GM19023 (cell line): Measurements from ENCODE around the gene SC5D.
A peak's percentile ranks its signal among the peaks of the same experiment; 100 is the strongest.

Source experiments
- ATAC-seq: cut with Tn5 transposase; IDR thresholded peaks from one replicate; pipeline ENCODE4 v1.9.1; 2021; ENCODE audit warnings: mild to moderate bottlenecking, moderate library complexity; ENCODE audit not compliant: unreplicated experiment

Gene SC5D

DNA sequence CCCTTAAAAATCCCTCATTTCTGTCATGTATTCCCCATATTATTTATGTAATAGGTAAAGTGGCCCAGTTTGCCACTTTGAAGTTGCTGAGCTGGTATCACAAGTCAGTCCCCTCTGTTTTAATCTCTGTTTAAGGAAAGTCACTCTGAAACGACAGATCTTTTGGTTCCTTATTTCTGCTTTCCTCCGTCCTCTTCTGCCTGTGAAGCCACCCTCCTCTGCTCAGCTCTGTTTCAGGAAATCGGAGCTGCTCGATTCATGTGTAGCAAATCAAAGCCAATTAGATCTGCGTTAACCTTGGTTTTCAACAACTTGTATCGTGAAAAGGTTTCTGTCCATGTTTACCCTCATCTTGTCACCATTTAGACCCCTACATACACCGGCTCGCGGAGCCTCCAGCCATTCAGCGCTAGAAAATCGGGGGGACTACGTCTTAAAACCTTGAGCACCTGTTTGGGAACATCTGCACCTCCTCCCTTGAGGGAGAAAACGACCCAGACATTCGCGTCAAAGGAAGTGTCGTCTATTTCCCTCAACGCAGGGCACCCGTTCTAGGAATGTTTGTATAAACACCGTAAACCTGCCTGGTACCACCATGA, 576 bp upstream of the SC5D start:
- no peak for ATAC-seq

DNA sequence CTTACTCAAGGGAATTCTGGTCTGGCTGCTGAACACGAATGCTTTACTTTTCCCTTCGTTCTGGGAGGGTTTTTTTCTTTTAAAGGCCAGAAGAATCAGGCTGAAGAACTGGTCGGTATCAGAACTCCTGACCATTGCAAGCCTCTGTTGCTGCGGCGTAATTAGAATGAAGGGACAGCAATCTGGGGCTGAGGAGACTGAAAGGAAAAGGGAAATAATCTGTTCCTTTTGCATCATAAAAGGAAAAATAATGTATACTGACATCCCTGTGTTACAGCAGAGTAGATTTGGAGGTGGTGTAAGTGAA, 670 bp downstream of the SC5D start:
- no peak for ATAC-seq

DNA sequence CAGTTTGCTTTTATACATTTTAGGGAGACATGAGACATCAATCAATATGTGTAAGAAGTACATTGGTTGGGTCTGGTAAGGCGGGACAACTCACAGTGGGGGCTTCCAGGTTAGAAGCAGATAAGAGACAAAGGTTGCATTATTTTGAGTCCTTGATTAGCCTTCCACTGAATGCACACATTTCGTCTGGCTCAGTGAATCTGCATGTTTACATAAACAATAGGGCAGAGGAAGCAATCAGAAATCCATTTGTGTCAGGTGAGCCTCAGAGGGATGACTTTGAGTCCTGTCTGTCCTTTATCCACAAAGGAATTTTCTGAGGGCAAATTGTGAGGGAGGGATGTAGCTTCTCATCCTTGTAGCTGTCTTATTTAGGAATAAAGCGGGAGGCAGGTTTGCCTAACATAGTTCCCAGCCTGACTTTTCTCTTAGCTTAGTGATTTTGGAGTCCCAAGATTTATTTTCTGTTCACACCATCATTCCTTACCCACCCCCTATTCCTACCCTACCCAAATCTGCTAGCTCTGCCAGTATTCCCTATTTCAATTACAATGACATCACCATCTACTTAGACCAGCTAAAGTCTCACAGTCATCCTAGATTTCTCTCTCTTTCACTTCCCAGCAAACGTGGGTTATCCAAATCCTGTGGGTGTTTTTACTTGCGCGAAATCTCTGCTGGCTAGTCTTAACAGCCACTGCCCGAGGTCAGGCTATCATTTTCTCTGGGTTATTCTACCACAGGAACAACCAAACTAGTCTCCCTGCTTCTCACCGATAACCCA, 2.9 kb downstream of the SC5D start:
- ATAC-seq: no peak

DNA sequence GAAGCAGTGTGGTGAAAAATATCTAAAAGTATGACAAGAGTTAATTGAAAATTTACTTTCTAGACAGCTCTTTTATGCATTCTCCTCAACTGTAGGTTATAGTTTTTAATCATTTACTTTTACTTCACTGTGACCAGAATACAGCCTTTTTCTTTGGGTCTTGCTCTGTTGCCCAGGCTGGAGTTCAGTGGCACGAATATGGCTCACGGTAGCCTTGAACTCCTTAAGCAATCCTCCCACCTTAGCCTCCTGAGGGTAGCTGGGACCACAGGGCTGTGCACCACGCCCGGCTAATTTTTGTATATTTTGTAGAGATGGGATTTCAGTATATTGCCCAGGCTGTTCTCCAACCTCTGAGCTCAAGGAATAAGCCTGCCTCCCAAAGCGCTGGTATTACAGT, 5.3 kb downstream of the SC5D start:
- no peak for ATAC-seq

DNA sequence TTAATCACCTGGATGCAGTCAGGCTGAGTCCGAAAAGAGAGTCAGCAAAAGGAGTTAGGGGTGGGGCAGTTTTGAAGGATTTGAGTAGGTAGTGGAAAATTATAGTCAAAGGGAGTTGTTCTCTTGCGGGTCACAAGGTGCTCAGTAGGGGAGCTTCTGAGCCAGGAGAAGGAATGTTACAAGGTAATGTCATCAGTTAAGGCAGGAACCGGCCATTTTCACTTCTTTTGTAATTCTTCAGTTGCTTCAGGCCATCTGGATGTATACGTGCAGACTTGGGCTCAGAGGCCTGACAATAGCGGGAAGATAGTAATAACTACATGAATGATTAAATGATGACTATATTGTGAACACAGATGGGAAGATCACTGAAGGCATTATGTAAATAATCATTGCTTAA, 6.2 kb downstream of the SC5D start:
- ATAC-seq: no peak

DNA sequence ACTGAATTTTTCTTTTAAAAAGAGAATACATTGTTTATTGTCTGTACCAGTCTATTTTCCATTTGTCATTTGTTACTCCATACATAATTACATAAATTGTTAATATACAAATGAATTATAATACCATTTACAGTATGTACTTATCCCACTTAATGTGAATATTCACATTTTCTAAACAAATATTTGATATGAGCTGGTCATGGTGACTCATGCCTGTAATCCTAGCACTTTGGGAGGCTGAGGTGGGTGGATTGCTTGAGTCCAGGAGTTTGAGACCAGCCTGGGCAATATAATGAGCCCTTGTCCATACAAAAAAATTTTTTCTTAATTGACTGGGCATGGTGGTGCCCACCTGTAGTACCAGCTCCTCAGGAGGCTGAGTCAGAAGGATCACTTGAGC, 6.8 kb downstream of the SC5D start:
- ATAC-seq: no peak

DNA sequence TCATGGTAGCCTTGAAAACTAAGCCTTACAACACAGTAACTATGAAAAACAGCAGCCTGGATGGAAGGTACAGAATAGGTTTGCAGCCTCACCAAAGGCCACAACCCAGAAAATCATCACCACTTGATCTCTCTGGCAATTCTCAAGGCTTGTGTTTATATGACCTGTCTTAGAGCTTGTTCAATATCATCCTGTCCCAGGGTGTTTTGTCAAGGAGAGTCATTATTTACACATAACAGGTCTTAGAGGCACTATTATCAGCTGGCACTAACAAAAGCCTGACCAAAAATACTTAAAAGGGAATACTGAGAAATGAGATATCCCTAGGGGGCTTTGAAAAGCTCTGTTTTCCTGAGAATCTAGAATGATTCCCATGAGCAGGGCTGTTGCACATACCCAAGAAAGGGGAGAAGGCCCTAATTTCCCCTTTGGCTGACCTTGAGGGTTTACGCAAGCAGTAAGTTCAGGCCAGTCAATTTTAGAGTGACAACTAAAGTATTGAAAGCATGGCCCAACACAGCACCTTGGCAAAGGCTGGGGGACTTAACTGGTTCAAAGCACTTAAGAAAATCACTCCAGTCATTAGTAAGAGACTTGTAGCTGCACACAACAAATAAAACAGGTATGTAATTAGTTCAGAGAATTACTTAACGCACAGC, 7.9 kb downstream of the SC5D start:
- no peak for ATAC-seq

DNA sequence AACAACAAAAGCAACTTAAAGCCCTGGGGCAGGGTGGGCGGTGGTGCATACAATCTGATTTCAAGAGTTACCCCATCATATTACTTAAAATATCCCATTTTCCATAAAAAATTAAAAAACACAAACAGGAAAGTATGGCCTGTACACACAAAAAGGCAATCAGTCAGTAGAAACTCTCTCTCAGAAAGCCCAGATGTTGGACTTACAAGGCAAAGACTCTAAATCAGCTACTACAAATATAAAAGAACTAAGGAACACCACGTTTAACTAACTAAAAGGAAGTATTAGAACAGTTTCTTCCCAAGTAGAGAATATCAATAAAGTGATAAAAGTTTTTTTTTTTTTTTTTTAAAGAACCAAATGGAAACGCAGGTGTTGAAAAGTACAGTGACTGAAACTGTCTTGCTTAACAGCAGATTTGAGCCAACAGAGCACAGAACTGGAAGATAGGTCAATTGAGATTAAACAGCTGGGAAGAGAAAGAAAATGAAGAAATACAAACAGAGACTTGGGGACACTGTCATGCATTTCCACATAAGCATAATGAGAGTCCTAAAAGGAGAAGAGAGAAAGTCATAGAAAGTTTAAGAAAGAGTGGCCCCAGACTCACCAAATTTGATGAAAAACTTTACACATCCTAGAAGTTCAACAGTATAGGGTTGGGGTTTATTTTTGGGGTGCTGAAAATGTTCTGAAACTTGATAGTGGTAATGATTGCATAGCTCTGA, 8.6 kb downstream of the SC5D start:
- ATAC-seq: no peak

DNA sequence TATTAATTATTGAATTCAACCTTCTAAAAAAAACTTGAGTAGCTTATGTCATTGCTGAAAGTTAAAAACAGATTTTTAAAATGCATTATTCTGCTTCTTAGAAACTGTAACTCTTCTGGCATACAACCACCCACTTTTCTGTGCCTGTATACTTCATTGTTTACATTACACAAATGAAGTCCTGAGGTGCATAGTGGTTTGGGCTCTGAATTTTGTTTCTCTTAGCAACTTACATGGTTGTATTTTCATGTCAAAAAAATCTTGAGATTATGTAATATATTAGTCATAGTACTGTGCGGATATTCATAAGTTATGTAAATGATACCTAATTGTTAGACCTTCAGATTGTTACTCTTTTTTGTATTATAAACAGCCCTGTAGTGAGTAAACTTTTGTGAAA, 12.2 kb downstream of the SC5D start:
- ATAC-seq: no peak

DNA sequence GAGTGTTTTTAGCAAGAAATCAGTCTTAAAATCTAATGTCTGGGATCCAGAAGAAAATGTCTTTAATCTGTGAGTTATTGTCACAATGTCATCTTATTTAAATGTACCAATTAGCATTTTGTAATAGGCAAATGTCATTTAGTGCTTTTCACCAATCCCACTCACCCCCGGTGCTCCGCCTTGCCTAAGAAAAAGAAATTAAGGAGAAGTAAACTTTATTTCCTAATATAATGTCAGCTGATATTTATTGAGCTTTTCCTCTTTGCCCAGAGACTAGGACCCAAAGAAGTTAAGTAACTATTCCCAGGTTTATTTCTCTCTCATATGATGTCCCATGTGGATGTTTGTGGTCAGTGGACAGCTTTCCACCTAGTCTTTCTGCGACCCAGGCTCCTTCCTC, 16.2 kb downstream of the SC5D start:
- ATAC-seq: no peak

DNA sequence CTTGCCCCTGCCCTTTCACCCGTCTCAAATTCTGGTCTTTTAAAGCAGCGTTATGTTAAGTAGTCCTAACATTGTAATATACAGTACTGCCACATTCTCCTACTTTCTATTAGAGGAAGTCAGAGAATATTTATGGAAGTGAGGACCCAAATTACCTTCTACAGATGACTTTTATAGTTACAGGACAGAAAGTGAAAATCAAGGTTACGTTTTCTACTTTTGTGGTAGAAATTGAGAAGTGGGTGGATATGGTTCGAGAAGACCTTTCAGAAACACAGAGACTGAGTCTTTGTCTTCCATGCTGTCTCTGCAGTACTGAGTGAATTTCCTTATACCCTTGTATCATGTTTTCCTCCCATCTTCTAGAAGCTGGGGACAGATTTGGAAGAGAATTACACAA, 17.1 kb downstream of the SC5D start:
- peak; percentile 52 for ATAC-seq

DNA sequence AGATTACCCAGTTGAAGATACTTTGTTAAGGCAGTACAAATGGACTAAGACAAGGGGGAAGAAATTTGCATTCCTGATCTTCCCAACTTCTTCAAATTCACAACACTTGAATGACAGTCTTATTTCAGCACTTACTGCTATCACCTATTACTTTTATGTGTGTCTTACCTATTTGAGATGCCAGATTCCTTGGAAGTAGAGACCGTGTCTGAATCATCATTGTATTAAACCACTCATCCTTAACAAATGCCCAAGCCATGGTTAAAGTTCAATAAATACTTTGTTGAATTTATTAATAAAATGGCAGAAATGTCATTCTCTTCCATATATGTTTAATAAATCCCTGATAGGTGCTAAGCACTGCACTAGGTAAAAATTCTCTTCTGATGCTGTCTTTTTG, 18.3 kb downstream of the SC5D start:
- no peak for ATAC-seq

DNA sequence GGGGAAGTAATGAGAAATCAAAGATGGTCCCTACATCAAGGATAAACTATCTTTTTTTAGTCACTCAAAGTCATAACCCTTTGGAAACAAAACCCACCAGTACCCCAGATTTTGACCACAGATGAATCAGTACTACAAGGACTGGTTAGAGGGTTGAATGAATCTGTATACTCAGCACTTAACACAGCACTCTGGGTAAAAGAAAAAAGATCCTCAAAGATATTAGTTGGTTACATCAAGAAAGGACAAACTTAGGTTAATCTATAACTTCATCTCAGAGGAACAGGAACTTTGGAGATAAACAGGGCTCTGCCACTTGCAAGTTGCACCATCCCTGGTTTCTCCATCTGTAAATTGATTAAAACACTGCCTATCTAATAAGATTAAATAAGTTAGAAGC, 18.8 kb downstream of the SC5D start:
- no peak for ATAC-seq

DNA sequence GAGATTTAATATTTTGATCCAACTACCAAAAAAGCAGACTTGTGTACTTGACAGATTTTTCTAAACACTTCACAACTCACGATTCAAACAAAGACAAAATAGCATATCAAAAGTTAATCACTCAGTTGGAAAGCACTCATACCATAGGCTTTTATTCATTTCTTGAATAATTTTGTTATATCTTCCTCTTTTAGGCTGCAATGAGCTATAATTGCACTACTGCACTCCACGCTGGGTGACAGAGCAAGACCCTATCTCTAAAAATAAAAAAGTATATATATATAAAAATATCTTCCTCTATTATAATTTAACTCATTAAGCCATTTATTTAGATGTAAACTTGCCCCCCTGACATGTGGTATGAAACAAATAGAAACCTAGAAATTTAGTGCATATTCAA, 19.9 kb downstream of the SC5D start:
- no peak for ATAC-seq

DNA sequence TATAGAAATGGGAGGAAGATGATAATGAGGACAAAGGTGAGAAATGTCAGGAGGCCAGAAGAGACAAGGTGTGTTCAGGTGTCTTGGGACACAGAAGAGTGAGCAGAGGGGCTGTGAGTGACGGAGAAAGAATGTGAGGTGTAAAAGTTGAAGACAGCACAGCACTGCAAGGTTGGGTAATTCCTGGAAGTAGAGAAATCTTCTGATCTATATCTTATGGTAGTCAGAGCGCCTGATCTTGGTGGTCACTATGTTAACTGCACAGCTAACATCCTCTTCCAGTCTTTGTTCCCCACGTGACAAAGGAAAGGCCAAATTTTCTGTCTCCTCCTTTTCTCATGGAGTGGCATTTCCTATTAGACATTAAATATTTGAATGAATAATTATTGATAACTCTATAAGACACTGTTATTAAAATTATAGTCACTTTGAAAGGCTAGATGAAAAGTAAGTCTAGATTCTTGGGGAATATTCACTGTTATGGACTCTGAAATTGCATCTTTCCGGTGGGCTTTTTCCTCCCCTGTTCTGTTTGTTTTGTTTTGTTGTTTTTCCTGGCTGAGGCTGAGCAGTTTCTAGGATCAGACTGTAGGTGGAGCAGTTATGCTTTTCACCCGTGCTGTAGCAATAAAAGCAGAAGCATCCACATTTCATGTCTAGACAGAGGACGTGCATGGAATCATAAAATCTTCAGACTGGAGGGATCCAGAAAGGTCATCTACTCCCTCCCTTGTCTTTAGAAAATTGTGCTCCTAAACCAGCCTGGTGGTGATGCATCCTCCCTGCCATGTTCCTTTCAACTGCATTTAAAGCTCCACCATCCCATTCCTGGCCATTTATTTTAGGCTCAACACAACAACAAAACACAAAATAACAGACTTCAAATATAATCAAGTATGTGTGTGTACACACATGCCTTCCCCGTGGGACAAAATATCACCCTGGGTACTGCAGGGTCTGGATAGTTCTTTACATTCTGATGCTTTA, 26.6 kb downstream of the SC5D start:
- ATAC-seq: no peak

DNA sequence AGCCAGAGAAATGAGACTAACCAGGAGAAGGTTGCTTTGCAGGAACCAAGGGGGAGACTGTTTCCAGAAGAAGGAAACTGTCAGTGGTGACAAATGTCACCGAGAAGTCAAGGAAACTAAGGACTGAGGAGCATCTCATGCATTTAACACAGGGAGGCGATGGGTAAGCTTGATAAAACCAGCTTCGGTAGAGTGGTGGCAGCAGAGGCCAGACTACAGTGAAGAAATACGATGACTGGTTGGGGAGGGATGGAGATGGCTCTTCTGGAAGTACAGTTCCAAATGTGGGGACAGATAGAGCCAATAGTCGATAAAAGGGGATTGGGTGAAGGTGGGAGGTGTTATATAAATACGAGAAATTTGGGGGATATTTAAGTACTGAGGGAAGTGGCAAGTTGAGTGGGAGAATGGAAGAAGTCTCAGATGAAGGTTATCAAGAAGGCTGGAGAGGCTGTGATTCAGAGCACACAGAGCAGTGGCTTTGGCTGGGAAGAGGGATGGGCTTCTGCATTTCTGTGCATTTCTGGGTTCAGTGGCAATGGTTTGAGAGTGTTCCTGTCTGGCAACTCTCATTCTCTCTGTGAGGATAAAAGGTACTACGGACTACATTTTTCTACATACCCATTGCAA, 29.2 kb downstream of the SC5D start:
- no peak for ATAC-seq

DNA sequence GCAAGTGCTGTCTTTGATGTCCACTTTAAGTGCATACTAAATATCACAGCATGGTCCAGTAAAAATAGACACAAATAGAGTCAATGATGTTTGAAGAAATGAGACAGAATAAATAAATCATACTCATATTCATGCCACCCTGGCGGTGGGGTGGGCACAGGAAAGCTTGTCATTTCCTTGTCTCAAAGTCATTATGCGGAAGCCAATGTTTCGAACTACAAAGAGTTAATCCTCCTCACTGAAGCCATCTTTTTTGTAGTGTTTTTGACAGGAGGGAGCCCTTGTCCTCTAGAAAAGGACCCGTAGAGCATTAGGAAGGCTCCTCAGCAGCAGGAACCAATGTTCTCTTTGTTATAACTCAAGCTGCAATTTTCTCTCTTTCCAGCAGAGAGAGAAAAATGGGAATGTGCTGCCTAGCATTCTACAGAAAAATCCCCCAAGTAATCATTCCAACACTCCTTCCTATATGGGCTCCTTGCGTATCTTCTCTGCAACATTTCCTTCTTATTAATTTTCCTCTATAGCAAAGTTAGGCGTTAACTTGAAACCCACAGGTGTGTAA, 30.6 kb downstream of the SC5D start:
- ATAC-seq: no peak

DNA sequence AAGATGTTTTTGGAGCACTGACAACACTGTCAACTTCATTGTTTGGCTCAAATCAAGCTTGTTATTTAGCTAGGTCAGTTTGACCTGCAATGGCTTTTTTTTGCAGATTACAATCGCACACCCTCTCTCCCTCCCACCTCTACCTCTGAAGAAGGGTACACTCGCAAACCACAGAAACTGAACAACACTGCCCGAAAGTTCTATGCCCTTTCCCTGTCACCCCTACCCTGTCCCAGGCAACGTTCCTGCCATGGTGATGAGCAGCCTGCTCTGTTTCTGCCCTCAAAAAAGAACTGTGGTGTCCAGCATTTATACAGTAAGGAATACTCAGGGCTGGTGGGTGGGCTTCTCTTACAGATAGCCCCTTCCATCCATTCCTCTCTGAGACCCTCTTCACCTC, 33.7 kb downstream of the SC5D start:
- no peak for ATAC-seq

DNA sequence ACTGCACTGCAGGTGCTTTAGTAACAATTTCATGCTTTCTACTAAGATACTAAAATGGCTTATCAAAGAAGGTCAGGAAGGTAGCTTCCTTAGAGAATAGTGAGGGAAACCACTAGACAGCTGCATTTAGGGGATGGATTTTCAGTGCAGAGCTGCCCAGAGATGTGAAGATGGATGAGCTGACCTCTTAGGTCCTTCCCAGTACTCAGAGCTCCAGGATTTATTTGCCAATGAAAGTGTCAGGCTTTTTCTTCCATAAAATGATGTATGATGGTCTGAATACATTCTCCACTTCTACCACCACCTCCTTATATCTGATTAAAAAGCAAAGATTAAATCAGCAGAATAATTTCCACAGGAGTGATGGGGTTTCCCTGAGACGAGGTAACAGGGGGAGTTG, 35.0 kb downstream of the SC5D start:
- no peak for ATAC-seq
